Stimulated activated naive CD4-positive, alpha-beta T cell treated with Interleukin-2 at 50 U/mL for 16 hours (primary cell): ENCODE results near the gene HIPK2.

Source experiments
- DNase-seq: peaks from one replicate; lab custom pipeline; 2025; lab: John Stamatoyannopoulos, UW

Gene HIPK2

GRCh38 chr7:139752604-139753003 lies 25.2 kb downstream of the HIPK2 start:
- DNase-seq = no peak

GRCh38 chr7:139752148-139752547 lies 25.6 kb downstream of the HIPK2 start:
- no peak for DNase-seq

GRCh38 chr7:139750459-139751095 lies 27.2 kb downstream of the HIPK2 start:
- DNase-seq = no peak

GRCh38 chr7:139749545-139749944 lies 28.3 kb downstream of the HIPK2 start:
- DNase-seq = no peak

- DNase-seq = no peak
Observed at GRCh38 chr7:139748941-139749340, 28.9 kb downstream of the HIPK2 start.

- no peak for DNase-seq
Observed at GRCh38 chr7:139748373-139748765, 29.4 kb downstream of the HIPK2 start.

GRCh38 chr7:139747662-139748372 lies 30.0 kb downstream of the HIPK2 start:
- no peak for DNase-seq

GRCh38 chr7:139746652-139747051 lies 31.1 kb downstream of the HIPK2 start:
- DNase-seq = no peak

- no peak for DNase-seq
Observed at GRCh38 chr7:139745678-139746143, 32.1 kb downstream of the HIPK2 start.

- DNase-seq = no peak
Observed at GRCh38 chr7:139744768-139745677, 32.8 kb downstream of the HIPK2 start.

- DNase-seq = no peak
Observed at GRCh38 chr7:139743967-139744767, 33.6 kb downstream of the HIPK2 start.

- no peak for DNase-seq
Observed at GRCh38 chr7:139743267-139743966, 34.4 kb downstream of the HIPK2 start.

GRCh38 chr7:139741789-139742344 lies 35.9 kb downstream of the HIPK2 start:
- no peak for DNase-seq

GRCh38 chr7:139741239-139741638 lies 36.6 kb downstream of the HIPK2 start:
- DNase-seq = no peak

- DNase-seq = no peak
Observed at GRCh38 chr7:139739863-139740597, 37.8 kb downstream of the HIPK2 start.

GRCh38 chr7:139738772-139739171 lies 39.0 kb downstream of the HIPK2 start:
- DNase-seq = no peak

GRCh38 chr7:139738101-139738489 lies 39.7 kb downstream of the HIPK2 start:
- no peak for DNase-seq

GRCh38 chr7:139737221-139738100 lies 40.3 kb downstream of the HIPK2 start:
- no peak for DNase-seq
